K562 (cell line): ENCODE data around the gene TRIM40. TPM values are rescaled to one million over a fixed set of nuclear protein-coding genes. Genes with fewer than 3 reads are reported as not detected.

Source experiments
- PRMT5 ChIP-seq: sonication (generic); formaldehyde crosslinking; IDR thresholded peaks from 2 replicates; pipeline ENCODE4 v1.5.0; 2020; ENCODE audit warnings: missing genetic modification reagents
- polyA plus RNA-seq, 8 experiments: library from polyadenylated mRNA; depleted of rRNA in 4 of 8; stranded (reverse) in 5 of 8; unstranded in 3 of 8; fragments of >200 nt; fragmentation: Nextera tagmentation in 2 of 8; fragmentation: Illumina TruSeq in 1 of 8; extraction: Ambion mirVana in 2 of 8; extraction: Trizol in 1 of 8; gene quantifications; 2 replicates each; pipeline versions ENCODE4 v1.2.1 to v1.2.3, GENCODE V29; 2011 to 2014; ENCODE audit warnings: inconsistent platforms in 1 of 8, missing spikeins in 1 of 8
- total RNA-seq, 7 experiments: library from RNA; depleted of rRNA in 6 of 7; stranded (reverse); fragments of >200 nt in 6 of 7; fragmentation: Illumina TruSeq in 2 of 7; extraction: Trizol in 2 of 7; gene quantifications; 2 replicates each; pipeline versions ENCODE4 v1.2.1 to v1.2.3, GENCODE V29; 2011 to 2021; ENCODE audit warnings: low replicate concordance in 1 of 7
- TF ChIP-seq, protein P1 (sequence below): fragments of 450-650 bp; IDR thresholded peaks from 2 replicates; pipeline ENCODE4 v1.6.1; 2016; ENCODE audit warnings: mild to moderate bottlenecking, moderate library complexity
- TF ChIP-seq, protein P2 (sequence below), 2 experiments: fragments of 450-650 bp; IDR thresholded peaks; 2 replicates each; pipeline ENCODE4 v1.6.1; 2016; ENCODE audit warnings: mild to moderate bottlenecking in 2 of 2, borderline replicate concordance in 1 of 2, low read depth in 1 of 2, moderate library complexity in 1 of 2

TRIM40 gene
- total and polyA plus RNA-seq, 9 of the 15 experiments (the other 6 are each of a cell fraction or from before 2014, with no cell fraction given), result 0.04 to 0.08 TPM; not detected in 7

DNA sequence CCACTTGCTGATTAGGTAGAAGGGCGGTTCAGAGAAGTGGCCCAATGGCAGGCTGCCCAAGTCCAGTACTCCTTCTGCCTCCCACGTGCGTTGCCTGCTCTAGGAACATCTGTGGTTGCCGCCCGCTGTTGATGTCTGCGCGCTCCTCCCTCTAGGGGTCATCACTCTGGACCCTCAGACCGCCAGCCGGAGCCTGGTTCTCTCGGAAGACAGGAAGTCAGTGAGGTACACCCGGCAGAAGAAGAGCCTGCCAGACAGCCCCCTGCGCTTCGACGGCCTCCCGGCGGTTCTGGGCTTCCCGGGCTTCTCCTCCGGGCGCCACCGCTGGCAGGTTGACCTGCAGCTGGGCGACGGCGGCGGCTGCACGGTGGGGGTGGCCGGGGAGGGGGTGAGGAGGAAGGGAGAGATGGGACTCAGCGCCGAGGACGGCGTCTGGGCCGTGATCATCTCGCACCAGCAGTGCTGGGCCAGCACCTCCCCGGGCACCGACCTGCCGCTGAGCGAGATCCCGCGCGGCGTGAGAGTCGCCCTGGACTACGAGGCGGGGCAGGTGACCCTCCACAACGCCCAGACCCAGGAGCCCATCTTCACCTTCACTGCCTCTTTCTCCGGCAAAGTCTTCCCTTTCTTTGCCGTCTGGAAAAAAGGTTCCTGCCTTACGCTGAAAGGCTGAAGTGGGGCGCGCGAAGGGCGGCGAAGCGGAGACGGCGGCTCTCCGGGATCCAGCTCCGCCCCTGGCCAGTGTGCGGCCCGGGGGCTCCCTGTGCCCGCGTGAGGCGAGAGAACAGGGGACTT lies 35.9 kb downstream of the TRIM40 start (continued):
- TF ChIP-seq, protein P1, sequence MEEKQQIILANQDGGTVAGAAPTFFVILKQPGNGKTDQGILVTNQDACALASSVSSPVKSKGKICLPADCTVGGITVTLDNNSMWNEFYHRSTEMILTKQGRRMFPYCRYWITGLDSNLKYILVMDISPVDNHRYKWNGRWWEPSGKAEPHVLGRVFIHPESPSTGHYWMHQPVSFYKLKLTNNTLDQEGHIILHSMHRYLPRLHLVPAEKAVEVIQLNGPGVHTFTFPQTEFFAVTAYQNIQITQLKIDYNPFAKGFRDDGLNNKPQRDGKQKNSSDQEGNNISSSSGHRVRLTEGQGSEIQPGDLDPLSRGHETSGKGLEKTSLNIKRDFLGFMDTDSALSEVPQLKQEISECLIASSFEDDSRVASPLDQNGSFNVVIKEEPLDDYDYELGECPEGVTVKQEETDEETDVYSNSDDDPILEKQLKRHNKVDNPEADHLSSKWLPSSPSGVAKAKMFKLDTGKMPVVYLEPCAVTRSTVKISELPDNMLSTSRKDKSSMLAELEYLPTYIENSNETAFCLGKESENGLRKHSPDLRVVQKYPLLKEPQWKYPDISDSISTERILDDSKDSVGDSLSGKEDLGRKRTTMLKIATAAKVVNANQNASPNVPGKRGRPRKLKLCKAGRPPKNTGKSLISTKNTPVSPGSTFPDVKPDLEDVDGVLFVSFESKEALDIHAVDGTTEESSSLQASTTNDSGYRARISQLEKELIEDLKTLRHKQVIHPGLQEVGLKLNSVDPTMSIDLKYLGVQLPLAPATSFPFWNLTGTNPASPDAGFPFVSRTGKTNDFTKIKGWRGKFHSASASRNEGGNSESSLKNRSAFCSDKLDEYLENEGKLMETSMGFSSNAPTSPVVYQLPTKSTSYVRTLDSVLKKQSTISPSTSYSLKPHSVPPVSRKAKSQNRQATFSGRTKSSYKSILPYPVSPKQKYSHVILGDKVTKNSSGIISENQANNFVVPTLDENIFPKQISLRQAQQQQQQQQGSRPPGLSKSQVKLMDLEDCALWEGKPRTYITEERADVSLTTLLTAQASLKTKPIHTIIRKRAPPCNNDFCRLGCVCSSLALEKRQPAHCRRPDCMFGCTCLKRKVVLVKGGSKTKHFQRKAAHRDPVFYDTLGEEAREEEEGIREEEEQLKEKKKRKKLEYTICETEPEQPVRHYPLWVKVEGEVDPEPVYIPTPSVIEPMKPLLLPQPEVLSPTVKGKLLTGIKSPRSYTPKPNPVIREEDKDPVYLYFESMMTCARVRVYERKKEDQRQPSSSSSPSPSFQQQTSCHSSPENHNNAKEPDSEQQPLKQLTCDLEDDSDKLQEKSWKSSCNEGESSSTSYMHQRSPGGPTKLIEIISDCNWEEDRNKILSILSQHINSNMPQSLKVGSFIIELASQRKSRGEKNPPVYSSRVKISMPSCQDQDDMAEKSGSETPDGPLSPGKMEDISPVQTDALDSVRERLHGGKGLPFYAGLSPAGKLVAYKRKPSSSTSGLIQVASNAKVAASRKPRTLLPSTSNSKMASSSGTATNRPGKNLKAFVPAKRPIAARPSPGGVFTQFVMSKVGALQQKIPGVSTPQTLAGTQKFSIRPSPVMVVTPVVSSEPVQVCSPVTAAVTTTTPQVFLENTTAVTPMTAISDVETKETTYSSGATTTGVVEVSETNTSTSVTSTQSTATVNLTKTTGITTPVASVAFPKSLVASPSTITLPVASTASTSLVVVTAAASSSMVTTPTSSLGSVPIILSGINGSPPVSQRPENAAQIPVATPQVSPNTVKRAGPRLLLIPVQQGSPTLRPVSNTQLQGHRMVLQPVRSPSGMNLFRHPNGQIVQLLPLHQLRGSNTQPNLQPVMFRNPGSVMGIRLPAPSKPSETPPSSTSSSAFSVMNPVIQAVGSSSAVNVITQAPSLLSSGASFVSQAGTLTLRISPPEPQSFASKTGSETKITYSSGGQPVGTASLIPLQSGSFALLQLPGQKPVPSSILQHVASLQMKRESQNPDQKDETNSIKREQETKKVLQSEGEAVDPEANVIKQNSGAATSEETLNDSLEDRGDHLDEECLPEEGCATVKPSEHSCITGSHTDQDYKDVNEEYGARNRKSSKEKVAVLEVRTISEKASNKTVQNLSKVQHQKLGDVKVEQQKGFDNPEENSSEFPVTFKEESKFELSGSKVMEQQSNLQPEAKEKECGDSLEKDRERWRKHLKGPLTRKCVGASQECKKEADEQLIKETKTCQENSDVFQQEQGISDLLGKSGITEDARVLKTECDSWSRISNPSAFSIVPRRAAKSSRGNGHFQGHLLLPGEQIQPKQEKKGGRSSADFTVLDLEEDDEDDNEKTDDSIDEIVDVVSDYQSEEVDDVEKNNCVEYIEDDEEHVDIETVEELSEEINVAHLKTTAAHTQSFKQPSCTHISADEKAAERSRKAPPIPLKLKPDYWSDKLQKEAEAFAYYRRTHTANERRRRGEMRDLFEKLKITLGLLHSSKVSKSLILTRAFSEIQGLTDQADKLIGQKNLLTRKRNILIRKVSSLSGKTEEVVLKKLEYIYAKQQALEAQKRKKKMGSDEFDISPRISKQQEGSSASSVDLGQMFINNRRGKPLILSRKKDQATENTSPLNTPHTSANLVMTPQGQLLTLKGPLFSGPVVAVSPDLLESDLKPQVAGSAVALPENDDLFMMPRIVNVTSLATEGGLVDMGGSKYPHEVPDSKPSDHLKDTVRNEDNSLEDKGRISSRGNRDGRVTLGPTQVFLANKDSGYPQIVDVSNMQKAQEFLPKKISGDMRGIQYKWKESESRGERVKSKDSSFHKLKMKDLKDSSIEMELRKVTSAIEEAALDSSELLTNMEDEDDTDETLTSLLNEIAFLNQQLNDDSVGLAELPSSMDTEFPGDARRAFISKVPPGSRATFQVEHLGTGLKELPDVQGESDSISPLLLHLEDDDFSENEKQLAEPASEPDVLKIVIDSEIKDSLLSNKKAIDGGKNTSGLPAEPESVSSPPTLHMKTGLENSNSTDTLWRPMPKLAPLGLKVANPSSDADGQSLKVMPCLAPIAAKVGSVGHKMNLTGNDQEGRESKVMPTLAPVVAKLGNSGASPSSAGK, result peak; percentile 44
- TF ChIP-seq PRMT5 (CRISPR knock-in tag), result no peak
- TF ChIP-seq, protein P2, sequence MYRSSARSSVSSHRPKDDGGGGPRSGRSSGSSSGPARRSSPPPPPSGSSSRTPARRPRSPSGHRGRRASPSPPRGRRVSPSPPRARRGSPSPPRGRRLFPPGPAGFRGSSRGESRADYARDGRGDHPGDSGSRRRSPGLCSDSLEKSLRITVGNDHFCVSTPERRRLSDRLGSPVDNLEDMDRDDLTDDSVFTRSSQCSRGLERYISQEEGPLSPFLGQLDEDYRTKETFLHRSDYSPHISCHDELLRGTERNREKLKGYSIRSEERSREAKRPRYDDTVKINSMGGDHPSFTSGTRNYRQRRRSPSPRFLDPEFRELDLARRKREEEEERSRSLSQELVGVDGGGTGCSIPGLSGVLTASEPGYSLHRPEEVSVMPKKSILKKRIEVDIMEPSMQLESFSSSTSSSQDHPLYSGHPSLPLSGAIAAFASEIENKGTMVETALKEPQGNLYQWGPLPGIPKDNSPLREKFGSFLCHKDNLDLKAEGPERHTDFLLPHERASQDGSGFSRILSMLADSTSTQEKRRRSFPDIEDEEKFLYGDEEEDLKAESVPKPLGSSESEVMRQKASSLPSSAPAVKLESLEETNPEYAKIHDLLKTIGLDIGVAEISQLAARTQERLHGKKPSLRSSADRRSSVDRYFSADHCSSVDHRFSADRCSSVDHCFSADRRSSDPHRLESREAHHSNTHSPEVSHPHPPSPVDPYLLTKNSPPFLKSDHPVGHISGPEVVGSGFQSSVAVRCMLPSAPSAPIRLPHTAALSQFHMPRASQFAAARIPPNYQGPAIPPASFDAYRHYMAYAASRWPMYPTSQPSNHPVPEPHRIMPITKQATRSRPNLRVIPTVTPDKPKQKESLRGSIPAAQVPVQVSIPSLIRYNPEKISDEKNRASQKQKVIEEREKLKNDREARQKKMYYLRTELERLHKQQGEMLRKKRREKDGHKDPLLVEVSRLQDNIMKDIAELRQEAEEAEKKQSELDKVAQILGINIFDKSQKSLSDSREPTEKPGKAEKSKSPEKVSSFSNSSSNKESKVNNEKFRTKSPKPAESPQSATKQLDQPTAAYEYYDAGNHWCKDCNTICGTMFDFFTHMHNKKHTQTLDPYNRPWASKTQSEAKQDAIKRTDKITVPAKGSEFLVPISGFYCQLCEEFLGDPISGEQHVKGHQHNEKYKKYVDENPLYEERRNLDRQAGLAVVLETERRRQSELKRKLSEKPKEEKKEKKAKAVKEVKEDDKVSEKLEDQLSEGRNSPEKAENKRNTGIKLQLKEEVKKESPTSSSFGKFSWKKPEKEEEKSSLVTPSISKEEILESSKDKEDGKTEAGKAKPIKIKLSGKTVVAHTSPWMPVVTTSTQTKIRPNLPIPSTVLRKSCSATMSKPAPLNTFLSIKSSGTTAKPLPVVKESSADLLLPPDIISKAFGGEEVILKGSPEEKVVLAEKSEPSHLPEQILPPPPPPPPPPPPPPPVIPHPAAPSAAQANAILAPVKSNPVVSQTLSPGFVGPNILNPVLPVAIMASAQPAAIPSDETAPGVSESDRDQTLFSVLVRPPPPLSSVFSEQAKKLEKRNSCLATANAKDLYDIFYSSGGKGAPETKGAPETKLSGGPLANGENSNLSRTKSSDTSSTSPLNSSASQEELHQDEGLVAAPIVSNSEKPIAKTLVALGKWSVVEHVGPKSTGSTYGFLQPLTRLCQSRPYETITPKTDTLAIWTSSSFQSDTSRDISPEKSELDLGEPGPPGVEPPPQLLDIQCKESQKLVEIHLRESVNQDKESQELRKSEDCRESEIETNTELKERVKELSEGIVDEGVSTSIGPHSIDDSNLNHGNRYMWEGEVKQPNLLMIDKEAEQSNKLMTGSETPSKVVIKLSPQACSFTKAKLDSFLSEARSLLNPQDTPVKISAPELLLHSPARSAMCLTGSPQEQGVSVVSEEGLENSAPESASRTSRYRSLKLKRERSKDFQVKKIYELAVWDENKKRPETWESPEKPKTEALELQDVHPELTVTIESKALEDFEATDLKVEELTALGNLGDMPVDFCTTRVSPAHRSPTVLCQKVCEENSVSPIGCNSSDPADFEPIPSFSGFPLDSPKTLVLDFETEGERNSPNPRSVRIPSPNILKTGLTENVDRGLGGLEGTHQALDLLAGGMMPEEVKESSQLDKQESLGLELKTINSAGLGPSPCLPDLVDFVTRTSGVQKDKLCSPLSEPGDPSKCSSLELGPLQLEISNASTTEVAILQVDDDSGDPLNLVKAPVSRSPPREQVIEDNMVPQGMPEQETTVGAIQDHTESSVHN (IDR thresholded peaks at IDR 0.05; ENCODE audit: borderline replicate concordance in 1 of 2, low read depth in 1 of 2), result no peak
